Transverse colon (tissue), 4 donors: ENCODE data around the gene COBLL1. TPM values are rescaled to one million over a fixed set of nuclear protein-coding genes. Genes with fewer than 3 reads are reported as not detected.
A peak's percentile ranks its signal among the peaks of the same experiment; 100 is the strongest.

Experiments used
- DNase-seq: peaks from one replicate; pipeline ENCODE4 v3.0.0-alpha.2; 2019
- H3K27ac ChIP-seq, 4 donors: fragments of 200-600 bp; sonication (generic); 2 replicates each; pipeline ENCODE4 v1.5.1; 2016 to 2018; ENCODE audit warnings: inconsistent platforms in 4 of 4
- H3K27me3 ChIP-seq: fragments of 200-600 bp; sonication (generic); 2 replicates; pipeline ENCODE4 v1.5.1; 2017; ENCODE audit warnings: inconsistent platforms
- H3K36me3 ChIP-seq, 4 donors: fragments of 200-600 bp; sonication (generic); 2 replicates each; pipeline ENCODE4 v1.5.1; 2017 to 2019; ENCODE audit warnings: inconsistent platforms in 4 of 4
- H3K4me1 ChIP-seq, 4 donors: fragments of 200-600 bp; sonication (generic); 2 replicates each; pipeline ENCODE4 v1.5.1; 2017 to 2020; ENCODE audit warnings: inconsistent platforms in 4 of 4
- H3K4me3 ChIP-seq, 4 donors: fragments of 200-600 bp; sonication (generic); 1 replicate in 1 of 4; 2 replicates in 3 of 4; pipeline versions ENCODE4 v1.5.1 to v1.6.1; 2017 to 2019; ENCODE audit warnings: inconsistent platforms in 4 of 4
- H3K9me3 ChIP-seq, 2 donors: fragments of 200-600 bp; sonication (generic); 2 replicates each; pipeline ENCODE4 v1.5.1; 2017 to 2019; ENCODE audit warnings: inconsistent platforms in 2 of 2
- EP300 ChIP-seq: sonication (generic); formaldehyde crosslinking; IDR thresholded peaks from one replicate; pipeline ENCODE4 v1.6.1; 2017; ENCODE audit warnings: antibody characterized with exemption, low read depth
- POLR2A ChIP-seq: fragments of 450-650 bp; IDR thresholded peaks from one replicate; pipeline ENCODE4 v1.6.1; 2016; ENCODE audit warnings: antibody characterized with exemption, mild to moderate bottlenecking, moderate library complexity
- POLR2AphosphoS5 ChIP-seq, 3 donors: sonication (generic); formaldehyde crosslinking; IDR thresholded peaks; one replicate each; pipeline ENCODE4 v1.6.1; 2016; ENCODE audit warnings: antibody characterized with exemption in 3 of 3
- WGBS, 2 donors: methylation state at CpG; one replicate each; pipeline ENCODE4 v1.1.5; 2018; ENCODE audit warnings: low coverage in 1 of 2; 5-methylcytosine and 5-hydroxymethylcytosine counted together
- in situ Hi-C, 4 donors: fragments of 200-750 bp; cut with MboI; loops; one replicate each; pipeline versions ENCODE4 v1.15.0 to v1.15.1; 2017; ENCODE audit warnings: low sequenced_read_pairs in 3 of 4, low pct_ligation_motif_present in 1 of 4, low pct_unique_long_range_greater_than_20kb in 1 of 4
- intact Hi-C: fragments of 100-400 bp; cut with DNase I; formaldehyde crosslinking; loops from one replicate; pipeline ENCODE4 v1.15.1; 2023; ENCODE audit warnings: low total_unique reads
- total RNA-seq, 4 donors: library from RNA; depleted of rRNA; stranded (reverse); fragments of >200 nt; gene quantifications; one replicate each; pipeline ENCODE4 v1.1.0, GENCODE V29; 2016
- TF ChIP-seq, protein P1 (sequence below), 5 experiments: fragments of 200-600 bp in 3 of 5; fragments of 450-650 bp in 2 of 5; sonication (generic) in 3 of 5; IDR thresholded peaks; 1 replicate in 2 of 5; 2 replicates in 3 of 5; pipeline ENCODE4 v1.5.1; 2016 to 2017; ENCODE audit warnings: antibody characterized with exemption in 5 of 5, inconsistent platforms in 3 of 5, mild to moderate bottlenecking in 2 of 5, moderate library complexity in 1 of 5

The COBLL1 gene
- total RNA-seq, 4 donors from 2014 or later: 21.7 to 129 (median 30.7) TPM

DNA sequence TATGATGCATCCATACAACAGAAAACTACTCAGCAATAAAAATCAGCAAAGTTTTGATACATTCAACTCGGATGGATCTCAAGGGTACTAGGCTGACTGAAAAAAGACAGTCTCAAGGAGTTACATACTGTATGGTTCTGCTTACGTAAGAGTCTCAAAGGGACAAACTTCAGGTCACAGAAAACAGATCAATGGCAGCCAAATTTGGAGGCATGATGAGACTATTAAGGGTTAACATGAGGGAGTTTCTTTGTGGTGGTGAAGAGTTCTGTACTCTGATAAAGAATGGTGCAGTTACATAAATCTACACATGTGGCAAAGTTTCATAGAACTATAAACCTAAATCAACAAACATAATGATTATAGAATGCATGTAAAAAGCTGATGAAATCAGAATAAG, 81.4 kb downstream of the COBLL1 start:
- no peak for DNase-seq

DNA sequence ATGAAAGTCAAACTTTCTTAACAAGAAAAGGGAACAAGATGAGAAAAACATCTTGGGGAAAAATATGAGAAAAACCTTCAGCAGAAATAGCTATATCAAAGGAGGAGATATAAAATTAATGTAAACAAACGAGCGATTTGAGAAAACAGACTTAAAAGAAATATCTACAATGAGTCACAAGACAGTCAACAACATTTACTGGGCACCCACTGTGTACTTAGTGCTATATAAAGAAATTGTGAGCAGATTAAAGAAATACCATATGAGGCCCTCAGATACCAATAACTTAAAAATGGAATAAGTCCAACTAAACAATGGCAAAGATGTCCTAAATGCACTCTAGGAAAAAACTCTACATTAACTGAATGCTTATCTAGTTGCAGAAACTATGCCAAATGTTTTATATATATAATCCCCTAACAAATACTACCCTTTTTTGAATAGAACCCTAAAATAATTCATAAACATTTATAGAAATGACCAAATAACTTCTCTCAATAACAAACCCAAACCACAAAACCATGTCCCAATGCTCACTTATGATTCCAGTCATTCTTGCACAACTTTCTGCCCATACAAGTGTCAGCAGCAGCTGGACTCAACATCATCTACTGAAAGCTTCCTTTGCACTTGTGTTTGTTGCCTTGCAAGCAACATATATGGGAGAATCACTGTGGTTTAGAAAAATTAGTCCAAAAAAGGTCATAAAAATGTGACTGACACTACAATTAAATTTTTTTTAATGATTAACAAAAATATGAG, 83.5 kb downstream of the COBLL1 start:
- DNase-seq: no peak
- Histone ChIP-seq H3K27me3 (no peaks in the 10 kb centered on the region), H3K27ac (no peak overlapping the region), H3K4me3 (no peak overlapping the region), H3K4me1 (peaks cover 0 to 22% (median 2%) of the 10 kb centered on the region in 4 donors), H3K36me3 (no peaks in the 10 kb centered on the region), H3K9me3 (no peaks in the 10 kb centered on the region)
- intact Hi-C loops (no loop called here), in situ Hi-C loops (no loop called here)
- WGBS, 2 donors: 32 to 75% methylated on average over 2 of the region's 2 CpGs
- TF ChIP-seq POLR2AphosphoS5 (IDR thresholded peaks at IDR 0.05) (peak in 1 of 3 donors; percentile 34), EP300 (no peak)

More for the DNA sequence above, 81.4 kb downstream of the COBLL1 start:
- no peaks in the 10 kb centered on the region for H3K27me3 ChIP-seq
- in situ Hi-C loops (no loop called here), intact Hi-C loops (no loop called here)
- H3K27ac ChIP-seq: peak overlapping the region in 1 of 4 donors; percentile 0
- WGBS, 2 donors: 0 to 76% methylated on average over 1 to 2 of the region's 2 CpGs
- TF ChIP-seq, protein P1, sequence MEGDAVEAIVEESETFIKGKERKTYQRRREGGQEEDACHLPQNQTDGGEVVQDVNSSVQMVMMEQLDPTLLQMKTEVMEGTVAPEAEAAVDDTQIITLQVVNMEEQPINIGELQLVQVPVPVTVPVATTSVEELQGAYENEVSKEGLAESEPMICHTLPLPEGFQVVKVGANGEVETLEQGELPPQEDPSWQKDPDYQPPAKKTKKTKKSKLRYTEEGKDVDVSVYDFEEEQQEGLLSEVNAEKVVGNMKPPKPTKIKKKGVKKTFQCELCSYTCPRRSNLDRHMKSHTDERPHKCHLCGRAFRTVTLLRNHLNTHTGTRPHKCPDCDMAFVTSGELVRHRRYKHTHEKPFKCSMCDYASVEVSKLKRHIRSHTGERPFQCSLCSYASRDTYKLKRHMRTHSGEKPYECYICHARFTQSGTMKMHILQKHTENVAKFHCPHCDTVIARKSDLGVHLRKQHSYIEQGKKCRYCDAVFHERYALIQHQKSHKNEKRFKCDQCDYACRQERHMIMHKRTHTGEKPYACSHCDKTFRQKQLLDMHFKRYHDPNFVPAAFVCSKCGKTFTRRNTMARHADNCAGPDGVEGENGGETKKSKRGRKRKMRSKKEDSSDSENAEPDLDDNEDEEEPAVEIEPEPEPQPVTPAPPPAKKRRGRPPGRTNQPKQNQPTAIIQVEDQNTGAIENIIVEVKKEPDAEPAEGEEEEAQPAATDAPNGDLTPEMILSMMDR (IDR thresholded peaks at IDR 0.05): no peak
- TF ChIP-seq POLR2A: no peak
- H3K36me3 ChIP-seq: no peaks in the 10 kb centered on the region
- peaks cover 0 to 22% (median 2%) of the 10 kb centered on the region in 4 donors for H3K4me1 ChIP-seq
- H3K9me3 ChIP-seq: no peaks in the 10 kb centered on the region
- no peak overlapping the region for H3K4me3 ChIP-seq

DNA sequence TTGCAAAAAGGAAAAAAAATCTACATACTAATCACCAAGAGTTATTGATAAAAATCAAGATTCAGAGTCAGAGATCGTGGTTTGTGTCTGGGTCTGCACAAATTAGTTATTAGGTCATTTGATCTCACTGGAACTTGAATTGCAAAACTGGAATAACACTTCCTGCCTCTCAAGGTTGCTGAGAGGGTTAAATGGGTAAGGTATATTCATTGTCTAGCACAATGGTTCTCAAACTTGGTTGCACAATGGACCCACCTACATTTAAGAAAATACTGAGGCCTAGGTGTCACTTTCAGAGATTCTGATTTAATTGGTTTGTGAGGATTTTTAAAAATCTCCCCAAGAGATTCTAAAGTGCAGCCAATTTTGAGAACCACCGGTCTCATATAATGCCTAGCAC, 84.8 kb downstream of the COBLL1 start:
- WGBS, 2 donors: 82 to 100% methylated on average over 2 of the region's 2 CpGs
- Histone ChIP-seq H3K27me3 (no peaks in the 10 kb centered on the region), H3K9me3 (no peaks in the 10 kb centered on the region), H3K36me3 (no peaks in the 10 kb centered on the region), H3K27ac (no peak overlapping the region), H3K4me3 (no peak overlapping the region), H3K4me1 (peaks cover 0 to 22% (median 2%) of the 10 kb centered on the region in 4 donors)
- in situ Hi-C loops: no loop called here
- no peak for DNase-seq
- intact Hi-C loops: no loop called here
- TF ChIP-seq POLR2AphosphoS5 (IDR thresholded peaks at IDR 0.05): no peak
- no peak for TF ChIP-seq EP300
- no peak for TF ChIP-seq POLR2A
- TF ChIP-seq, protein P1 (IDR thresholded peaks at IDR 0.05): no peak

DNA sequence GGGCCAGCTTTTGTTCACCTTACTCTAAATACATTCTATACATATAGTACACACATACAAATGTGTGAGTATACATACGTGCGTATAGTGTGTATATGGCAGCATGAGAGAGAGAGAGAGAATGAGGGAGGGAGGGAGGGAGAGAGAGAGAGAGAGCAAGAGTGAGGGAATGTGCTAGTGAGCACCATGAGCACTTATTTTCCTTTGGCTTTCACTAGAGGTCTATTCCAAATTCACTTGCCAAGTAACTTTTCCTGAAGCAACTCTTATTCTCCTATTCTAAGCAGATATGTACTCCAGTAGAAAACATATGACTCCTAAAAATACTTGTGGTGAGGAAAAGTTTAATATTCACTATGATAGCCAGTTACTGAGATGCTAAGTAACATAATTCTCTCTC, 85.7 kb downstream of the COBLL1 start:
- no peak overlapping the region for H3K27ac ChIP-seq
- in situ Hi-C loops: no loop called here
- 89 to 100% methylated on average over 2 of the region's 2 CpGs for WGBS, 2 donors
- TF ChIP-seq POLR2AphosphoS5 (IDR thresholded peaks at IDR 0.05): no peak
- TF ChIP-seq, protein P1 (IDR thresholded peaks at IDR 0.05): no peak
- peaks cover 0 to 22% (median 2%) of the 10 kb centered on the region in 4 donors for H3K4me1 ChIP-seq
- H3K36me3 ChIP-seq: no peaks in the 10 kb centered on the region
- intact Hi-C loops: no loop called here
- no peak for DNase-seq
- H3K27me3 ChIP-seq: no peaks in the 10 kb centered on the region
- no peaks in the 10 kb centered on the region for H3K9me3 ChIP-seq
- no peak overlapping the region for H3K4me3 ChIP-seq
